ENCODE measurements around the gene DEPDC5. TPM values are rescaled to one million over a fixed set of nuclear protein-coding genes. Genes with fewer than 3 reads are reported as not detected.
"Not testable (repeated sequence)": the region's sequence is repeated elsewhere in the genome, so short reads cannot be mapped to it uniquely, and the experiment has no call there.

Gene DEPDC5
- total RNA-seq, 2 experiments from 2014 or later: 43.6 to 46.6 TPM

GRCh38 chr22:31753005-31753633 lies 700 bp upstream of the DEPDC5 start:
- no peak for ATAC-seq (ENCODE audit: low read depth)
- Mint-ChIP-seq H3K27me3 (no peaks in the 10 kb centered on the region), H3K4me1 (peaks cover 45% of the 10 kb centered on the region), H3K27ac (peak overlapping the region; percentile 99), H3K4me3 (peak overlapping the region; percentile 83), H3K9me3 (no peaks in the 10 kb centered on the region), H3K36me3 (no peaks in the 10 kb centered on the region)
- DNase-seq: peak; percentile 40
- POLR2A ChIA-PET: interaction anchor here (0.6 to 1.6 kb wide), 5 partner anchors 76 to 407 kb away, joined by 3 to 10 read pairs (median 3); partner anchors contain the start of genes PATZ1 and PISD

GRCh38 chr22:31754813-31755212 lies 994 bp downstream of the DEPDC5 start:
- ATAC-seq (ENCODE audit: low read depth) (no peak), DNase-seq (no peak)
- Mint-ChIP-seq H3K27ac (peak overlapping the region; percentile 99), H3K4me3 (peak overlapping the region; percentile 83), H3K27me3 (no peaks in the 10 kb centered on the region), H3K4me1 (peaks cover 36% of the 10 kb centered on the region), H3K36me3 (no peaks in the 10 kb centered on the region), H3K9me3 (no peaks in the 10 kb centered on the region)
- POLR2A ChIA-PET: interaction anchor here (1.3 kb wide), 1 partner anchor 89 kb away, joined by 4 read pairs; no protein-coding TSS in a partner anchor

GRCh38 chr22:31757265-31757664 lies 3.4 kb downstream of the DEPDC5 start:
- Mint-ChIP-seq H3K36me3 (peaks cover 12% of the 10 kb centered on the region), H3K9me3 (no peaks in the 10 kb centered on the region), H3K27ac (no peak overlapping the region), H3K27me3 (no peaks in the 10 kb centered on the region), H3K4me3 (no peak overlapping the region), H3K4me1 (peaks cover 30% of the 10 kb centered on the region)
- no peak for ATAC-seq (ENCODE audit: low read depth)
- DNase-seq: no peak
- POLR2A ChIA-PET: no interaction called here

GRCh38 chr22:31758860-31759259 lies 5.0 kb downstream of the DEPDC5 start:
- H3K9me3 Mint-ChIP-seq; ATAC-seq (ENCODE audit: low read depth); H3K27ac Mint-ChIP-seq; DNase-seq; H3K4me3 Mint-ChIP-seq; POLR2A ChIA-PET; H3K27me3 Mint-ChIP-seq: not testable (repeated sequence)
- Mint-ChIP-seq H3K4me1 (peaks cover 20% of the 10 kb centered on the region), H3K36me3 (peaks cover 12% of the 10 kb centered on the region)

GRCh38 chr22:31764785-31765184 lies 11.0 kb downstream of the DEPDC5 start:
- no peak for ATAC-seq (ENCODE audit: low read depth)
- Mint-ChIP-seq H3K4me1 (peaks cover 2% of the 10 kb centered on the region), H3K36me3 (peaks cover 31% of the 10 kb centered on the region), H3K4me3 (no peak overlapping the region), H3K27ac (no peak overlapping the region), H3K9me3 (no peaks in the 10 kb centered on the region), H3K27me3 (no peaks in the 10 kb centered on the region)
- POLR2A ChIA-PET: no interaction called here
- no peak for DNase-seq

- H3K4me1 Mint-ChIP-seq: no peaks in the 10 kb centered on the region
- H3K27me3 Mint-ChIP-seq: no peaks in the 10 kb centered on the region
- DNase-seq (no peak), ATAC-seq (ENCODE audit: low read depth) (no peak)
- H3K4me3 Mint-ChIP-seq: no peak overlapping the region
- no peaks in the 10 kb centered on the region for H3K9me3 Mint-ChIP-seq
- no peak overlapping the region for H3K27ac Mint-ChIP-seq
- H3K36me3 Mint-ChIP-seq: peaks cover 19% of the 10 kb centered on the region
- POLR2A ChIA-PET: no interaction called here
Observed at GRCh38 chr22:31768422-31769059, 14.7 kb downstream of the DEPDC5 start.

- Mint-ChIP-seq H3K4me3 (no peak overlapping the region), H3K9me3 (no peaks in the 10 kb centered on the region), H3K27me3 (no peaks in the 10 kb centered on the region), H3K27ac (no peak overlapping the region), H3K4me1 (no peaks in the 10 kb centered on the region), H3K36me3 (peaks cover 10% of the 10 kb centered on the region)
- DNase-seq (no peak), ATAC-seq (ENCODE audit: low read depth) (no peak)
- POLR2A ChIA-PET: no interaction called here
Observed at GRCh38 chr22:31773416-31773815, 19.6 kb downstream of the DEPDC5 start.

- ATAC-seq (ENCODE audit: low read depth): no peak
Observed at GRCh38 chr22:31776231-31776630, 22.4 kb downstream of the DEPDC5 start.

GRCh38 chr22:31789803-31790202 lies 36.0 kb downstream of the DEPDC5 start:
- Mint-ChIP-seq H3K4me3 (no peak overlapping the region), H3K9me3 (no peaks in the 10 kb centered on the region)

More at GRCh38 chr22:31776231-31776630, 22.4 kb downstream of the DEPDC5 start:
- H3K4me1 Mint-ChIP-seq: no peaks in the 10 kb centered on the region
- no peaks in the 10 kb centered on the region for H3K27me3 Mint-ChIP-seq
- no peak for DNase-seq
- POLR2A ChIA-PET: interaction anchor here (0.6 to 0.7 kb wide), 2 partner anchors 46 to 476 kb away, joined by 3 to 4 read pairs; no protein-coding TSS in a partner anchor
- no peak overlapping the region for H3K27ac Mint-ChIP-seq
- H3K36me3 Mint-ChIP-seq: peaks cover 14% of the 10 kb centered on the region
- H3K9me3 Mint-ChIP-seq: no peaks in the 10 kb centered on the region
- H3K4me3 Mint-ChIP-seq: no peak overlapping the region

GRCh38 chr22:31790240-31790639 lies 36.4 kb downstream of the DEPDC5 start:
- no peak for DNase-seq
- H3K27ac Mint-ChIP-seq: no peak overlapping the region
- no peaks in the 10 kb centered on the region for H3K9me3 Mint-ChIP-seq
- peaks cover 2% of the 10 kb centered on the region for H3K36me3 Mint-ChIP-seq
- H3K4me3 Mint-ChIP-seq: no peak overlapping the region
- peaks cover 5% of the 10 kb centered on the region for H3K4me1 Mint-ChIP-seq
- POLR2A ChIA-PET: no interaction called here
- no peaks in the 10 kb centered on the region for H3K27me3 Mint-ChIP-seq
- ATAC-seq (ENCODE audit: low read depth): no peak

More at GRCh38 chr22:31789803-31790202, 36.0 kb downstream of the DEPDC5 start:
- no peaks in the 10 kb centered on the region for H3K27me3 Mint-ChIP-seq
- POLR2A ChIA-PET: no interaction called here
- peaks cover 5% of the 10 kb centered on the region for H3K4me1 Mint-ChIP-seq
- no peak for ATAC-seq (ENCODE audit: low read depth)
- H3K36me3 Mint-ChIP-seq: peaks cover 4% of the 10 kb centered on the region
- no peak for DNase-seq
- H3K27ac Mint-ChIP-seq: no peak overlapping the region

GRCh38 chr22:31799358-31799757 lies 45.5 kb downstream of the DEPDC5 start:
- not testable (repeated sequence) for H3K4me3 Mint-ChIP-seq; H3K9me3 Mint-ChIP-seq; ATAC-seq (ENCODE audit: low read depth); H3K27ac Mint-ChIP-seq; DNase-seq; H3K4me1 Mint-ChIP-seq; H3K27me3 Mint-ChIP-seq
- POLR2A ChIA-PET: interaction anchor here (0.7 kb wide), 1 partner anchor 245 kb away, joined by 3 read pairs; no protein-coding TSS in a partner anchor
- H3K36me3 Mint-ChIP-seq: peaks cover 20% of the 10 kb centered on the region

- H3K36me3 Mint-ChIP-seq: peaks cover 24% of the 10 kb centered on the region
- H3K27me3 Mint-ChIP-seq: no peaks in the 10 kb centered on the region
- no peaks in the 10 kb centered on the region for H3K9me3 Mint-ChIP-seq
- no peak overlapping the region for H3K27ac Mint-ChIP-seq
- ATAC-seq (ENCODE audit: low read depth) (no peak), DNase-seq (no peak)
- POLR2A ChIA-PET: interaction anchor here (0.7 kb wide), 1 partner anchor 244 kb away, joined by 3 read pairs; no protein-coding TSS in a partner anchor
- no peak overlapping the region for H3K4me3 Mint-ChIP-seq
- no peaks in the 10 kb centered on the region for H3K4me1 Mint-ChIP-seq
Observed at GRCh38 chr22:31800065-31800464, 46.2 kb downstream of the DEPDC5 start.

GRCh38 chr22:31800861-31801260 lies 47.0 kb downstream of the DEPDC5 start:
- not testable (repeated sequence) for H3K27me3 Mint-ChIP-seq, DNase-seq

GRCh38 chr22:31802575-31802974 lies 48.8 kb downstream of the DEPDC5 start:
- ATAC-seq (ENCODE audit: low read depth) (no peak), DNase-seq (no peak)
- Mint-ChIP-seq H3K27me3 (no peaks in the 10 kb centered on the region), H3K9me3 (no peaks in the 10 kb centered on the region), H3K36me3 (peaks cover 31% of the 10 kb centered on the region), H3K4me3 (no peak overlapping the region), H3K4me1 (no peaks in the 10 kb centered on the region), H3K27ac (no peak overlapping the region)
- POLR2A ChIA-PET: no interaction called here

More at GRCh38 chr22:31800861-31801260, 47.0 kb downstream of the DEPDC5 start:
- POLR2A ChIA-PET; H3K27ac Mint-ChIP-seq; H3K4me1 Mint-ChIP-seq; ATAC-seq (ENCODE audit: low read depth); H3K4me3 Mint-ChIP-seq; H3K9me3 Mint-ChIP-seq: not testable (repeated sequence)
- H3K36me3 Mint-ChIP-seq: peaks cover 26% of the 10 kb centered on the region
